ENCODE data around the gene MEN1.

- TF ChIP-seq, protein P1, sequence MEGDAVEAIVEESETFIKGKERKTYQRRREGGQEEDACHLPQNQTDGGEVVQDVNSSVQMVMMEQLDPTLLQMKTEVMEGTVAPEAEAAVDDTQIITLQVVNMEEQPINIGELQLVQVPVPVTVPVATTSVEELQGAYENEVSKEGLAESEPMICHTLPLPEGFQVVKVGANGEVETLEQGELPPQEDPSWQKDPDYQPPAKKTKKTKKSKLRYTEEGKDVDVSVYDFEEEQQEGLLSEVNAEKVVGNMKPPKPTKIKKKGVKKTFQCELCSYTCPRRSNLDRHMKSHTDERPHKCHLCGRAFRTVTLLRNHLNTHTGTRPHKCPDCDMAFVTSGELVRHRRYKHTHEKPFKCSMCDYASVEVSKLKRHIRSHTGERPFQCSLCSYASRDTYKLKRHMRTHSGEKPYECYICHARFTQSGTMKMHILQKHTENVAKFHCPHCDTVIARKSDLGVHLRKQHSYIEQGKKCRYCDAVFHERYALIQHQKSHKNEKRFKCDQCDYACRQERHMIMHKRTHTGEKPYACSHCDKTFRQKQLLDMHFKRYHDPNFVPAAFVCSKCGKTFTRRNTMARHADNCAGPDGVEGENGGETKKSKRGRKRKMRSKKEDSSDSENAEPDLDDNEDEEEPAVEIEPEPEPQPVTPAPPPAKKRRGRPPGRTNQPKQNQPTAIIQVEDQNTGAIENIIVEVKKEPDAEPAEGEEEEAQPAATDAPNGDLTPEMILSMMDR (IDR thresholded peaks at IDR 0.05; ENCODE audit: low read length), result no peak
- no peak for TF ChIP-seq EZH2 (optimal IDR thresholded peaks at IDR 0.05; ENCODE audit: low read depth, low read length)
- no peak for TF ChIP-seq EZH2phosphoT487 (IDR thresholded peaks at IDR 0.05; ENCODE audit: low read length)
These were observed 3.5 kb upstream of the MEN1 start for GRCh38 chr11:64813826-64814225.
